NCI-H748 treated with DMSO at 0.1 percent for 48 hours (cell line): ENCODE data around the gene ADRA2C.

Experiments
- DNase-seq: peaks from one replicate; lab custom pipeline; 2025; lab: John Stamatoyannopoulos, UW

Gene ADRA2C

GRCh38 chr4:3766036-3766784, at the start of gene ADRA2C:
Gene ADRA2C, plus strand, starts transcription at chr4:3766385. Its CDS starts 222 bp downstream, at chr4:3766607.
- no peak for DNase-seq

GRCh38 chr4:3716631-3717235, 49.5 kb upstream of the ADRA2C start:
- DNase-seq, result no peak

- DNase-seq, result no peak
Observed at GRCh38 chr4:3717241-3717640, 48.9 kb upstream of the ADRA2C start.

GRCh38 chr4:3718462-3718861, 47.7 kb upstream of the ADRA2C start:
- DNase-seq, result no peak

- DNase-seq, result no peak
Observed at GRCh38 chr4:3719191-3719590, 47.0 kb upstream of the ADRA2C start.

GRCh38 chr4:3719836-3720235, 46.3 kb upstream of the ADRA2C start:
- DNase-seq, result no peak

- peak; percentile 62 for DNase-seq
Observed at GRCh38 chr4:3720466-3720865, 45.7 kb upstream of the ADRA2C start.

GRCh38 chr4:3721186-3721585, 45.0 kb upstream of the ADRA2C start:
- no peak for DNase-seq

GRCh38 chr4:3721627-3722026, 44.6 kb upstream of the ADRA2C start:
- DNase-seq, result no peak

- no peak for DNase-seq
Observed at GRCh38 chr4:3722446-3723231, 43.5 kb upstream of the ADRA2C start.

GRCh38 chr4:3723232-3723642, 42.9 kb upstream of the ADRA2C start:
- DNase-seq, result no peak

- DNase-seq, result no peak
Observed at GRCh38 chr4:3724319-3725231, 41.6 kb upstream of the ADRA2C start.

GRCh38 chr4:3725936-3726870, 40.0 kb upstream of the ADRA2C start:
- DNase-seq, result no peak

GRCh38 chr4:3727847-3728469, 38.2 kb upstream of the ADRA2C start:
- DNase-seq, result no peak

GRCh38 chr4:3729188-3729881, 36.9 kb upstream of the ADRA2C start:
- DNase-seq, result no peak

- DNase-seq, result no peak
Observed at GRCh38 chr4:3729882-3730226, 36.3 kb upstream of the ADRA2C start.

GRCh38 chr4:3730422-3731190, 35.6 kb upstream of the ADRA2C start:
- no peak for DNase-seq

GRCh38 chr4:3732076-3733028, 33.8 kb upstream of the ADRA2C start:
- DNase-seq, result no peak
